Measurements from ENCODE around the gene SIPA1L3.

Gene SIPA1L3

DNA sequence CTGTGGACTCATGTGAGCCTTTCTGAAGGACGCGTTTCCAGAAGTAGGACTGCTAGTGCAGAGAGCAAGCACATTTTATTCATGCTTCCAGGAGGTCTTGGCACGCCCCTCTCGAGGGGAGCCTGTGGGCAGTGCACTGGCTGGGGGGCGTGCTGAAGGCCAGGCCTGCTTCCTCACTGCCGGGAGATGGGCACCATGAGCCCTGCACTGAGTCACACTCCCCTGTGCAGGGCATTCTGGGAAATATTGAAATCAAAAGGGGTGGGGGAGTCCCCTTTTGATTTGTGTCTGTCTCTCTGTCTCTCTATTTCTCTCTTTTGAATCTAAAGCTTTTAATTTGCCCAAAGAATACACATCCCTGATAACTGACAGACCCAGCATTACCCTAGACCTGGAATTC is 283.1 kb downstream of the SIPA1L3 start:
- no peak for DNase-seq (ENCODE audit: low read depth, low spot score)

DNA sequence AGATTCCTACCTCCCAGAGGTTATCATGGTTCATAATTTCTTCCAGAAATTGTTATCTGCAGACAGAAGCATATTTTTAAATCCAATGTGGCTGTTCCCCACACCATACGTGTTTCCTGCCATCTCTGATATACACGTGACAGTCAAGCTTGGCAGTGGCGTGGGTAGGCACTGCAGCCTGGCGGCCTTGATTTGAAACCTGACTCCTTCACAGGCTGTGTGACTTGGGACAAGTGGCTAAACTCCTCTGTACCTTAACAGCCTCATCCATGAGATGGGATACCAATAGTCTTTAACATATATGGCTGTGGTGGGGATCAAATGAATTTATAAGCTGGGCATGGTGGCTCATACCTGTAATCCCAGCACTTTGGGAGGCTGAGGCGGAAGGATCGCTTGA is 283.8 kb downstream of the SIPA1L3 start:
- DNase-seq (ENCODE audit: low read depth, low spot score): no peak

DNA sequence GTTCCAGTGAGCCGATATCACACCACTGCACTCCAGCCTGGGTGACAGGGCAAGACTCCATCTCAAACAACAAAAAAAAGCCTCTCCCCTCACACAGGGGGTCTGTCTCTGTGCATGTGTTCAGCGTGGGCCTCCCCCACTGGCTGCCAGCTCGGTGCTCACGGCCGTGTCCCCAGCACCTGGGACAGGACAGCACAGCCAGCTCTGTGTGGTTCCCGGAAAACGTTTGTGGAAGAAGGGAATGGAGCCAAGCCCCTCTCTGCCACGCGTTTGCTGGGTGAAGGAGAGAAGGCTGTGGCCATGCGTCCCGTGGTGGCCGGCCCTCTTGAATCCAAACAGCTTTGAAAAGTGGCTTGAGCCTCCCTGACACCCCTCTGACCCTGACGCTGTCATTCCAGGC is 284.7 kb downstream of the SIPA1L3 start:
- DNase-seq (ENCODE audit: low read depth, low spot score): no peak

GRCh38 chr19:38193445-38193844 is 286.4 kb downstream of the SIPA1L3 start:
- no peak for DNase-seq (ENCODE audit: low read depth, low spot score)

DNA sequence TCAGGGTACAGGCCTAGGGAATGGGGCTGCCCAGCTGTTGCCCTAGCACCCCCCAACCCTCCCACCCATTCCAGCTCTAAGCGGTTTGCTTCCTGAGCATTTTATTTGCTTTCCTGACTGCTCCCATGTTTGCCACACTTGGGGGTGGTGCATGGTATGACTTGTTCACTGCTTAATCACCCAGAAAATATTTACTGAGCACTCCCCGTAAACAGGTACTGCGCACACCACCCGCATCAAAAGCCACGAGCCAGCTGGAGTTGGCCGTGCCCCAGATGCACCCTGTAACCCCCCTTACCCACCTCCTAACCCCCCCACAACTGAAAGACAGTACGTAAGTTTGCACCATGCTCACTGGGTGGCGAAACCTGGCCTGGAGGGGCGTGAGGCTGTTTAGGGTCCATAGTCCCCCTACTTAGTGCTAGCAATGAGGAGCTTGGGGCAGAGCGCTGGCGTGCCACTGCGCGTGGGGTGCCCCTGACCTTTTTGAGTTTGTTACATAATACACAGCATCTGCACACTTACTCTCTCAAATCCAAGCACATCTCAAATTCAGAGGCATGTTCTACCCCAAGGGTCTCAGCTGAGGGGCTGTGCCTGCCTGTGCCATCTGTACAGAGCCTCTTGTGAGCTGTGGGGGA is 287.2 kb downstream of the SIPA1L3 start:
- no peak for DNase-seq (ENCODE audit: low read depth, low spot score)

DNA sequence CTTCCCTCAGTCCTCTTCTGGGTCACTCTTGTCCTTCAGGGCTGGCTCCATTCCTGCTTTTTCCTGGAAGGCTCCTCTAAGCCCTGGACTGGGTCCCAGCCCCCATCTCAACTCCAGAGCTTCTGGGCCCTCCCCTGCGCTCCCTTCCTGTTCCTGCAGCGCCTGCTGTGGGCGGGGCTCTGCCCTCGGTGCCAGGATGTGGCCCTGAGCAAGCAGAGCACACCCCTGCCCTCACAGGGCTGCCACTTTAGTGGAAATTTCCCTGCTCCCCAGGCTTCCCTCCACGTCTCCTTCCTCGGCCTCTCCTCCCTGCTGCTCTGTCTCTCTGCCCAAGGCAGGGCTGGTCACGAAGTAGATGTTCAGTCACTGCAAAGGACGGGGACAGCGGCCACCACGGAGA is 288.2 kb downstream of the SIPA1L3 start:
- DNase-seq (ENCODE audit: low read depth, low spot score): no peak

DNA sequence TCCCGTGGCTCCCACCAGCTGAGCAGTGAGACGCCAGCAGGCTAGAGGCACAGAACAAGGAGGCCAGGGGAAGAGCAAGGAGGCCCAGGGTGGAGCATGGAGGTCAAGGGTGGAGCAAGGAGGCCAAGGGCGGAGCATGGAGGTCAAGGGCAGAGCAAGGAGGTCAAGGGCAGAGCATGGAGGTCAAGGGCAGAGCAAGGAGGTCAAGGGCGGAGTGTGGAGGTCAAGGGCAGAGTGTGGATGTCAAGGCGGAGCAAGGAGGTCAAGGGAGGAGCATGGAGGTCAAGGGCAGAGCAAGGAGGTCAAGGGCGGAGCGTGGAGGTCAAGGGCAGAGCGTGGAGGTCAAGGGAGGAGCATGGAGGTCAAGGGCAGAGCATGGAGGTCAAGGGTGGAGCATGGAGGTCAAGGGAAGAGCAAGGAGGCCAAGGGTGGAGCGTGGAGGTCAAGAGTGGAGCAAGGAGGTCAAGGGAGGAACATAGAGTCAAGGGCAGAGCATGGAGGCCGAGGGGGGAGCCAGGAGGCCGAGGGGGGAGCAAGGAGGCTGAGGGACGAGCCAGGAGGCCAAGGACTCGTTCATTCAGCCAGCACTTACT is 289.3 kb downstream of the SIPA1L3 start:
- DNase-seq (ENCODE audit: low read depth, low spot score): no peak

- no peak for DNase-seq (ENCODE audit: low read depth, low spot score)
Observed at GRCh38 chr19:38196948-38197656, 290.1 kb downstream of the SIPA1L3 start.

DNA sequence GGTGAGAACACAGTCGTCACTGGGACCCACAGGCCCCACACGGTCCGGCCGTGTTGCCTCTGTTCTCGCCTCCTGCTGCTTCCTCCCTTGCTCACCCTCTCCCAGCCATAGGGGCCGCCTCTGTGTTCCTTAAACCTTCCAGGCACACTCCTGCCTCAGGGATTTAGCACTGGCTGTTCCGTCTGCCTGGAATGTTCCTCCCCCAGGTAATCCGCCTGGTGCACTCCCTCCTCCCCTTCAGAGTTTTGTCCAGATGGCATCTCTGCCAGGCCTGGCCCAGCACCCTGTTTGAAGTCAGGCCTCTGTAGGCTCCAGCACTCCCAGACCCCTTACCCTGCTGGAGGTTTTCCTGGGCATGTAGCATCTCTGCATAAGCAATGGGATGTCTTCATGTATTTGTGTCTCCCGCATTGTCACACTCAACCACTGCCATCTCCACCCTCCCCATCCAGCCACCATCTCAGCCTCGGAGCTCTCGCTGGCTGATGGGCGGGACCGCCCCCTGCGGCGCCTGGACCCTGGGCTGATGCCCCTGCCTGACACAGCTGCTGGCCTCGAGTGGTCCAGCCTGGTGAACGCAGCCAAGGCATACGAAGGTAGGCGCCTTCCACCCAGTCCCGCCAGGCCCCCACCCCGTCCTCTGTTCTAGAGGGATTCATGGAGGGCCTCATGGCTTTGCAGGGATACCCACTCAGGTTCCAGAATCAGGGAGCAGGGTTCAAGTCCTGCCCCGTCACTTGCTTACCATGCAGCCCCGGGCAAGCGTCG is 291.1 kb downstream of the SIPA1L3 start:
- no peak for DNase-seq (ENCODE audit: low read depth, low spot score)

DNA sequence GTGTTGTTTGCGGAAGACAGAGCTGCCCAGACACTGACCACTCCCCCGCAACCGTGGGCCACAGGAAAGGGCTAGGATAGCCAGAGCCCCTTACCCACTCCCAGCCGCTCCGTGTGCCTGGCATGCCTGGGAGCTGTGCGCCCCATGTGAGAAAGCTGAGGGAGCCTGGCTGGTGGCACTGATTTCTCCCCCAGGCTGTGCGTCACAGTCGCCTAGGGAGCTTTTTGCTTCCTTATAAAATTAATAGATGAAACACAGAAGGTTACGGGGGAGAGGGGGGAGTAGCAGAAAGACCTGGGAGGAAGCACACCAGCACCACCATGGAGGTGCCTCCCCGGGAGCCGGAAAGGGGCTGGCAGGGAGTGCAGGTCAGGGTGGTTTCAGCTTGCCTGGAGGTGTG is 292.3 kb downstream of the SIPA1L3 start:
- DNase-seq (ENCODE audit: low read depth, low spot score): no peak

DNA sequence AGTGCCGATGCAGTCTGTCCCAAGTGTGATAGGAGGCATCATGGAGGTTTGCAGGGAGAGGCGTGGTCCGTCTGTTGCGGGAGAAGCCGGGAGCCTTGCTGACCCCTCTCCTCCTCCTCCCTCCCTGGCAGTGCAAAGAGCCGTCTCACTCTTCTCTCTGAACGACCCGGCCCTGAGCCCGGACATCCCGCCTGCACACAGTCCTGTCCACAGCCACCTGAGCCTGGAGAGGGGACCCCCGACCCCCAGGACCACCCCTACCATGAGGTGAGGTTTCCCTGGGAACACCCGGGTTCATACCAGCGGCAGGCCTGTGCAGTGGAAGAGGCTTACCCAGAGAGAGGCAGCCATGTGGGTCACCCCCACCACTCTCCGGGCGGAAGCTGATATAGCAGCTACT is 294.7 kb downstream of the SIPA1L3 start:
- DNase-seq (ENCODE audit: low read depth, low spot score): no peak

DNA sequence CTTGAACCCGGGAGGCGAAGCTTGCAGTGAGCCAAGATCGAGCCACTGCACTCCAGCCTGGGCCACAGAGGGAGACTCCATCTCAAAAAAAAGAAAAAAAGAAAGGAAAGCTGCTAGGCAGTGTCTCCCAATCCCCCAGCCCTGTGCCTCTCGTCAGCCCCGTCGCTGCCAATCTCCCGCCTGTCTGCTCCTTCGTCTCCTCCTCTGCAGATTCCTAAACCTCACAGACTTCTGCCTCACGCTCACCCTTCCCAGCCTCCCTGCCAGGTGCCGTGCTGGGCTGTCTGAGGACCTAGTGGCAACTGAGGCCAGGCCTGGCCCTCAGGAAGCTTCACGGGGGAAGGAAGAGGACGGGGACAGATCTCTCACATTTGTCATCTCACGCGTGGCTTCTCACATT is 295.5 kb downstream of the SIPA1L3 start:
- DNase-seq (ENCODE audit: low read depth, low spot score): no peak

- no peak for DNase-seq (ENCODE audit: low read depth, low spot score)
Observed at GRCh38 chr19:38203197-38203596, 296.2 kb downstream of the SIPA1L3 start.

DNA sequence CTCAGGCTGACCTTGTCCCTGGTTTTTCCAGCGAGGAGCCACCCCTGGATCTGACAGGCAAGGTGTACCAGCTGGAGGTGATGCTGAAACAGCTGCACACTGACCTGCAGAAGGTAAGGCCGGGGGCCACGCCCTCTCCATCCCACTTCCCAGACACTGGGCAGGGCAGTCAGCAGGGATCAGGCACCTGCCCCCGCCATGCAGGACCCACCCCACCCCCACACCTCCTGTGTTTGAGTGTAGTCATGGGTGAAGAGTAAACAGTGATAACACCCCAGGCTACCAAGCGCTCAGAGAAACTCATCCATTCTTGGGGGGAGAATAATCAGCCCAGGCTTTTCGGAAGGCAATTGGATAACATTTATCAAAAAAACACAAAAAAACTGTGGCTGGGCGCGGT is 297.1 kb downstream of the SIPA1L3 start:
- no peak for DNase-seq (ENCODE audit: low read depth, low spot score)

GRCh38 chr19:38204728-38205127 is 297.7 kb downstream of the SIPA1L3 start:
- DNase-seq (ENCODE audit: low read depth, low spot score): no peak

DNA sequence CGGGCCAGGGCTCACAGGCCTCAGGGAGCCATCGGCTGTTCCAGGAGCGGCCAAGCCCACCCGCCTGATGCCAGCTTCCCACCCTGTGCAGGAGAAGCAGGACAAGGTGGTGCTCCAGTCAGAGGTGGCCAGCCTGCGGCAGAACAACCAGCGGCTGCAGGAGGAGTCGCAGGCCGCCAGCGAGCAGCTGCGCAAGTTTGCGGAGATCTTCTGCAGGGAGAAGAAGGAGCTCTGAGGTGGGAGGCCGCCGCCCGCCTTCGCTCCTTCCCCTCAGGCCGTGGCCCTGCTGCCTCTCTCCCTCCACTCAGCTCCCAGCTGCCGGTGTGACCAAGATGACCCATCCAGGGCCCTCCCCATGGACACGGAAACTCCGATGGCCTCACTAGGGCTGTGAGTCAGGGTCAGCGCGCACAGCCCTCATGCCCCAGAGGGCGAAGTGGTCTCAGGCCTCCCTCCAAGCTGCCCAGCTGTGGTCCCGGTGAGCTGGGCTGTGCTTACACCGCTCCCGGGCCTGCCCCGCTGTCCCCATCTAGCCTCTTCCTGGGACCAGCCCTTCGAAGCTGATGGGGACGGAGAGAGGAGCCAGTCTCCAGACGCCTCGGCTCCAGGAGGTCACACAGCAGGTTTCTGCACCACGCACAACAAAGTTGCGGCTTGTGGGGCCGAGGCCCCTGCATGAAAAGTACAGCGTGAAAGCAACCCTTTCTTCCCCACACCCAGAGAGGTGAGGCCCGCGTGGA is 299.2 kb downstream of the SIPA1L3 start:
- no peak for DNase-seq (ENCODE audit: low read depth, low spot score)

DNA sequence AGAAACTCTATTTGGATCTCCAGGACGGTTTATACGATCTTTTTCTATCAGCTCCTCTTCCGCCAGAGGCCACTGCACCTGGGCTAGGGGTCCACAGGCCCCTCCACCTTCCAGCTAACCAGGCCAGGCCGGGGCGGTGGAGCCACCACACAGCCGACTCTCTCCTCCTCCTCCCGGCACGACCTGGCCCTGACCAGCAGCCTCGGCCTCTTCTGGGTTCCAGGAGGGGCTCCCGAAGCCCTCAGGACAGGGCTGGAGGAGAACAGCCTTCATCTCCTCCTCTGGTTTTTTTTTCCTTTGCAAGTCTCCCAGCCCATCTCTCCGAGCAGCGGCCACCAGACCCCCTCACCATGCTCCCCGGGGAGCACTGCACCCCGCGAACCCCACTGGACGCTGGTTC is 299.9 kb downstream of the SIPA1L3 start:
- no peak for DNase-seq (ENCODE audit: low read depth, low spot score)

DNA sequence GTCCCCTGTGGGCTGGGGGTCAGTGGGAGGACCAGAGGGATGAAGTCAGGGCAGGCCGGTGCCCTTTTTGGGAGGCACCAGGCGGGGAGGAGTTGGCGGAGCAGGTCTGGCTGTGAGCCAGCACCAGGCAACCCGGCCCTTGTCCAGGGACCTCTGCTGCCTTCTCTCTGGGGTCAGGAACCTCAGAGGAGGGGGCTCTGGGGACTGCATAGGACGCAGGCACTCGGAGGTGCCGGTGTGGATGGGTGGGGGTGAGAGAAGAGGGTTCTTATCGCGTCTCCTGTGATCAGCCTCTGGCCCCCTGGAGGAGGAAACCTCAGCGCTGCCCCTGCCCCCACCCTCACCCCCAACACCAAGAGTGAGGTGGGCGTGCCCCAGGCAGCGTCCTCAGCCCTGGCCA is 300.5 kb downstream of the SIPA1L3 start:
- no peak for DNase-seq (ENCODE audit: low read depth, low spot score)

DNA sequence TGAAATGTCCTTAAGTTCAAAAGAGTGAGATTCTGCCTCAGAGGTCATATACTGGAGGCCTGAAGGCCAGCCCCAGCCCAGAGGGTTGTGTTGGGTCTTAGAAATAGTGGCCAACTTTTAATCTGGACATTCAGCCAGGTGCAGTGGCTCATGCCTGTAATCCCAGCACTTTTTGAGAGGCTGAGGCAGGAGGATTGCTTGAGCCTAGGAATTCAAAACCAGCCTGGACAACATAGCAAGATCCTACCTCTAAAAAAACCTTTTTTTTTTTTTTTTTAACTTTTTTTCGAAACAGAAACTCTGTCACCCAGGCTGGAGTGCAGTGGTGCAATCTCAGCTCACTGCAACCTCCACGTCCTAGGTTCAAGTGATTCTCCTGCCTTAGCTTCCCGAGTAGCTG is 301.6 kb downstream of the SIPA1L3 start:
- no peak for DNase-seq (ENCODE audit: low read depth, low spot score)

- no peak for DNase-seq (ENCODE audit: low read depth, low spot score)
Observed at GRCh38 chr19:38209152-38209551, 302.1 kb downstream of the SIPA1L3 start.

DNA sequence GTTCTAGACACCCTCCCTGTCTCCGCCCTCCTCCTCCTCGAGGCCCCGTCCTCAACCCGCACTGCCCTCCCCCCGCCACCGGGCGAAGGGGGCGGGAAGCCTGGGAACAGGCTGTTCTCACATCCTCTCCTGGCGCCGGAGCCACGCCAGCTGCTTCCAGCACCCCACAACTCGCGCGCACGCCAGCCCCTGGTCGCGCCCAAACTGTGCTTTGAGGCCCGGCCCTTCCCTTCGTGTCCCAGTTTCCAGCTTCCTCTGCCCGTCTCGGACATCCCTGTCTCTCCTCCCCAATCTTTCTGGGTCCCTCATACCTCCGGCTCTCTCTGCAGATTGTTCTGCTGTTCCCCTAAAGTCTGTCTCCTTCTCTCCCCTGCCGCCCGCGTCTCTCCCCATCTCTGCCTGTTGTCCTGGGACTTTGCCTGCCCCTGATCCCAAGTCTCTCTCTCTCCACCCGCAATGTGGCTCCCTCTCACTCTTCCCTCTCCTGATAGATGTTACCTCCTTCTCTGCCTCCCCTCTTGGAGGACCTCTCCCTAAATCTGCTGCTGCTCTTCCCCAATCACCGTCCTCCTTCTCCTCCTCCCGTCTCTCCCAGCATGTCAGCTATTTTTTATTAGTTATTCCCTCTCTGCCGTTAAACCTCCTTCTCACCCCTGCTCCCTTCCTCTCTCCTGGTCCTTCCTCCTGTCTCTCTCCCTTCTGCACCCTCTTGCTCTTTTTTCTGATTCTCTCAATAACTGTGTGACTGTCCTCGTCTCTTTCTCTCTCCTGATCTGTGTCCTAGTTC is 302.9 kb downstream of the SIPA1L3 start:
- DNase-seq (ENCODE audit: low read depth, low spot score): no peak
